AG04449 (cell line): ENCODE results near the gene TMEM80.

Experiments
- CTCF ChIA-PET: fragments of 350-600 bp; formaldehyde crosslinking; extraction: SDS; loops from one replicate; lab custom pipeline; 2021; ENCODE audit warnings: antibody characterized with exemption; lab: Yijun Ruan, JAX
- POLR2A ChIA-PET: fragments of 400-600, 350-600 bp; formaldehyde crosslinking; extraction: SDS; loops from one replicate; lab custom pipeline; 2020; ENCODE audit warnings: antibody characterized with exemption, inconsistent platforms; lab: Yijun Ruan, JAX
- DNase-seq: peaks from one replicate; pipeline ENCODE4 v3.0.0-alpha.2; 2010; ENCODE audit warnings: low read depth, low spot score
- H3K4me3 ChIP-seq: 2 replicates; pipeline ENCODE4 v1.5.1; 2011; ENCODE audit warnings: low read depth, mild to moderate bottlenecking, control low read depth, low read length
- CTCF ChIP-seq: IDR thresholded peaks from one replicate; pipeline ENCODE4 v1.5.1; 2011; ENCODE audit warnings: mild to moderate bottlenecking, moderate library complexity, low read length, control low read depth, inconsistent platforms; ENCODE audit not compliant: insufficient read depth; ENCODE audit errors: missing control alignments

Gene TMEM80

GRCh38 chr11:655036-655726, 40.4 kb upstream of the TMEM80 start:
- POLR2A ChIA-PET: no interaction called here
- no peak for TF ChIP-seq CTCF

DNA sequence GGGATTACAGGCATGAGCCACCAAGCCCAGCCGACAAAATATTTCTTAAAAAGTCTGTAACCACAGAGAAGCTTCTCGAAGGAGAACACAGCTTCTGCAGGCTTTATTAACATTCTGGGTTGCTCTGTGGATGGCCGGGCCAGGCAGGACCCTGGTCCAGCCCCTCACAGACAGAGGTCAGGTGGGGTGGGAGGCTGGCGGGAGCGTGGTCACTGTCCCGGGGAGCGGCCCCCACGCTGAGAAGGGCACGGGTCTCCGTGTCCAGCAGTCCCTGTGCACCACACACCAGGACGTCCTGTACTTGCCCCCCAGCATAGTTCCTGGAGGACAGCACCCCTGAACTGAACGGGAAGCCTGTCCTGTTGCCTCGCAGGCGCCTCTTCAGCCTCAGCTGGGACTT, 39.2 kb upstream of the TMEM80 start:
- TF ChIP-seq CTCF: no peak
- ChIA-PET CTCF (interaction anchor here (0.6 to 2.6 kb wide), 3 partner anchors 10 to 138 kb away, joined by 3 to 7 read pairs (median 4); no protein-coding TSS in a partner anchor), POLR2A (no interaction called here)
- no peak overlapping the region for H3K4me3 ChIP-seq
- DNase-seq: no peak

More at GRCh38 chr11:655036-655726, 40.4 kb upstream of the TMEM80 start:
- no peak overlapping the region for H3K4me3 ChIP-seq
- DNase-seq: no peak
- CTCF ChIA-PET: interaction anchor here (0.7 to 2.6 kb wide), 5 partner anchors 8 to 93 kb away, joined by 3 to 7 read pairs (median 3); no protein-coding TSS in a partner anchor

DNA sequence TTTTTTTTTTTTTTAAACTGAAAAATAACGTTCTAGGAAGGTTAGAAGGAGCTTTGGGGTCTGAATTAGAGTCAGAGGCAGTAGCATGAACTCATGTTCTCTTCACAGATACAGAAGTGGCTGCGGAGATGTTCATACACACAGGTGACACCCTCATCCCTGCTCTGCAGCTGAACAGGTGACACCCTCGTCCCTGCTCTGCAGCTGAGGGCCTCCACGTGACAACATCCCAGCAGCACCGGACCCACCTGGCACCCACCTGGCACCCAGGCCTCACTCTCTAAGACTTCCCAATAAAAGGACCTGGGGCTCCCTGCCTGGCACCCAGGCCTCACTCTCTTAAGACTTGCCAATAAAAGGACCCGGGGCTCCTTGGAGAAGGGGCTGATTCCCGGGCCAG, 38.8 kb upstream of the TMEM80 start:
- ChIA-PET POLR2A (no interaction called here), CTCF (interaction anchor here (0.6 to 2.6 kb wide), 3 partner anchors 10 to 139 kb away, joined by 3 to 7 read pairs (median 4); no protein-coding TSS in a partner anchor)
- TF ChIP-seq CTCF: no peak

DNA sequence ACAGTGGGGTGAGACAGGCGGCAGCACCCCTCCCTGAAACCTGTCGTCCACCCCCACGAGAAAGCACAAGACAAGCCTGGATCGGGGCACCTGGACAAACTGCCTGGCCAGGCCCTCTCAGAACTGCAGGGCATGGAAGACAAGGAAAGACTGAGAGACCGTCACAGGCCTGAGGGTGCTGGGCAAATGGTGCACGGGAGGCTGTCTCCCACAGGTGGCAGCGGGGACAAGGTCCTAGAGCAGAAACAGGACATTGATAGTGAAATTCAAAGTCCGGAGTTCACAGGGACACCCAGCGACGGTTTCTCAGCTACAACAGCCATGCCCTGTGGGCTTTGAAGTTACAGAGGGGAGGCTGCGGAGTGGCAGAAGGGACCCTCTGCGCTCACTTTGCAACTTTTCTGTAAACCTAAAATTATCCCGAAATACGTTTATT, 37.9 kb upstream of the TMEM80 start:
- POLR2A ChIA-PET: no interaction called here
- CTCF ChIA-PET: interaction anchor here (1.1 kb wide), 1 partner anchor 66 kb away, joined by 3 read pairs; no protein-coding TSS in a partner anchor
- DNase-seq: no peak
- TF ChIP-seq CTCF: no peak
- H3K4me3 ChIP-seq: no peak overlapping the region

More for the DNA sequence above, 38.8 kb upstream of the TMEM80 start:
- DNase-seq: no peak
- no peak overlapping the region for H3K4me3 ChIP-seq

DNA sequence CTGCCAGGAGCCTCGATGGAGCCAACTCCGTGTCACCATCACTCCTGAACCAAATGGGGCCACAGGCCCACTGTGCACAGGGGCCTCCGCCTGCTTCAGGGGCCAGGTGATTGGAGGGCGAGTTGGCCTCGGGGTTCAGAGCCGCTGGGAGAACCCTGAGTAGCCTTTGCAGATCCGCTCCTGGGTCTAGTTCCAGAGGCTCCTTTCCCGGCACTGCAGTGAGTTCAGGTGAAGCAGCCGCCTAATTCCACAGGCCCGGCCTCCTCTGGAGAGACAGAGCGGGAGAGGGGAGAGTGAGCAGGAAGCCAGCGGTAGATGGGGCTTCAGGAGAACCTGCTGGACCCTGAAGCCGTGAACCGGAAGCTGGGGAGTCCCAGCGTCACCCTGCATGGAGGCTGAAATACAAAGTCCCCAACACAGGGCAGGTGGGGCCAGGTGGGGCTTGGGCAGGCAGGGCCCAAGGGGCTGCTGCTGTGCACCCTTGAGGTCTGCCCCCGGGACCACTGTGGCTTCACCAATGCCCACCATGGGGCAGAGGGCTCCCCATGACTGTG, 36.0 kb upstream of the TMEM80 start:
- DNase-seq: no peak
- CTCF ChIA-PET: interaction anchor here (1.7 kb wide), 1 partner anchor 69 kb away, joined by 4 read pairs; no protein-coding TSS in a partner anchor
- no peak for TF ChIP-seq CTCF
- H3K4me3 ChIP-seq: no peak overlapping the region
- POLR2A ChIA-PET: no interaction called here

- POLR2A ChIA-PET: no interaction called here
- CTCF ChIA-PET: interaction anchor here (1.7 to 2.9 kb wide), 2 partner anchors 63 to 69 kb away, joined by 4 to 22 read pairs; no protein-coding TSS in a partner anchor
- DNase-seq: no peak
- no peak for TF ChIP-seq CTCF
- no peak overlapping the region for H3K4me3 ChIP-seq
Measured at GRCh38 chr11:660281-660680, 35.3 kb upstream of the TMEM80 start.
